Measurements from ENCODE around the gene ZNF541. TPM values are rescaled to one million over a fixed set of nuclear protein-coding genes. Genes with fewer than 3 reads are reported as not detected.
A peak's percentile ranks its signal among the peaks of the same experiment; 100 is the strongest.

The ZNF541 gene
- total RNA-seq, 2 donors from 2014 or later = not detected

GRCh38 chr19:47615230-47615629, 42.3 kb upstream of the ZNF541 start:
- no peak for ATAC-seq (ENCODE audit: insufficient number of reproducible peaks, low FRiP score, low read depth)
- H3K9me3 ChIP-seq = no peaks in the 10 kb centered on the region
- H3K27me3 ChIP-seq (replicated peaks; ENCODE audit: insufficient read depth) = no peaks in the 10 kb centered on the region
- no peaks in the 10 kb centered on the region for H3K36me3 ChIP-seq
- no peak for TF ChIP-seq CTCF (IDR thresholded peaks at IDR 0.05)
- no peak for DNase-seq (ENCODE audit: low spot score)
- H3K4me3 ChIP-seq = no peak overlapping the region
- H3K4me1 ChIP-seq (ENCODE audit: control insufficient read depth in 1 of 2, low read depth in 2 of 2) = peaks cover 21 to 46% of the 10 kb centered on the region in 2 donors
- no peak overlapping the region for H3K27ac ChIP-seq

- Histone ChIP-seq H3K4me1 (ENCODE audit: control insufficient read depth in 1 of 2, low read depth in 2 of 2) (peaks cover 21 to 46% of the 10 kb centered on the region in 2 donors), H3K27ac (no peak overlapping the region), H3K4me3 (no peak overlapping the region), H3K9me3 (no peaks in the 10 kb centered on the region), H3K27me3 (replicated peaks; ENCODE audit: insufficient read depth) (no peaks in the 10 kb centered on the region), H3K36me3 (no peaks in the 10 kb centered on the region)
- DNase-seq (ENCODE audit: low spot score) = no peak
- no peak for ATAC-seq (ENCODE audit: insufficient number of reproducible peaks, low FRiP score, low read depth)
- TF ChIP-seq CTCF (IDR thresholded peaks at IDR 0.05) = no peak
Observed at GRCh38 chr19:47614559-47614958, 41.6 kb upstream of the ZNF541 start.

DNA sequence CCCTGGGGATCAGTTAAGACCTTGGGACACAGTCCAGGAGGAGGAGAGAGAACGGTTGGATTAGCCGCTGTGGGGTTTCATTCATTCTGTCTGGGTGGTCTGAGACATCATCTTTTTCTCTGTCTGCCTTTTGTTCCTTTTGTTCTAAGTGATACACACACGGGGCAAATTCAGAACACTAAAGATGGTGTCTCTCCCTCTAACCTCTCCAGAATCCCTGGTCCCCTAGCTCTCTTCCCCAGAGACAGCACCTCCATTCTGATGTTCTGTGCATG, 41.0 kb upstream of the ZNF541 start:
- no peaks in the 10 kb centered on the region for H3K27me3 ChIP-seq (replicated peaks; ENCODE audit: insufficient read depth)
- no peak overlapping the region for H3K4me3 ChIP-seq
- TF ChIP-seq CTCF (IDR thresholded peaks at IDR 0.05) = no peak
- no peak for DNase-seq (ENCODE audit: low spot score)
- no peak for ATAC-seq (ENCODE audit: insufficient number of reproducible peaks, low FRiP score, low read depth)
- peaks cover 21 to 46% of the 10 kb centered on the region in 2 donors for H3K4me1 ChIP-seq (ENCODE audit: control insufficient read depth in 1 of 2, low read depth in 2 of 2)
- H3K9me3 ChIP-seq = no peaks in the 10 kb centered on the region
- no peaks in the 10 kb centered on the region for H3K36me3 ChIP-seq
- no peak overlapping the region for H3K27ac ChIP-seq

DNA sequence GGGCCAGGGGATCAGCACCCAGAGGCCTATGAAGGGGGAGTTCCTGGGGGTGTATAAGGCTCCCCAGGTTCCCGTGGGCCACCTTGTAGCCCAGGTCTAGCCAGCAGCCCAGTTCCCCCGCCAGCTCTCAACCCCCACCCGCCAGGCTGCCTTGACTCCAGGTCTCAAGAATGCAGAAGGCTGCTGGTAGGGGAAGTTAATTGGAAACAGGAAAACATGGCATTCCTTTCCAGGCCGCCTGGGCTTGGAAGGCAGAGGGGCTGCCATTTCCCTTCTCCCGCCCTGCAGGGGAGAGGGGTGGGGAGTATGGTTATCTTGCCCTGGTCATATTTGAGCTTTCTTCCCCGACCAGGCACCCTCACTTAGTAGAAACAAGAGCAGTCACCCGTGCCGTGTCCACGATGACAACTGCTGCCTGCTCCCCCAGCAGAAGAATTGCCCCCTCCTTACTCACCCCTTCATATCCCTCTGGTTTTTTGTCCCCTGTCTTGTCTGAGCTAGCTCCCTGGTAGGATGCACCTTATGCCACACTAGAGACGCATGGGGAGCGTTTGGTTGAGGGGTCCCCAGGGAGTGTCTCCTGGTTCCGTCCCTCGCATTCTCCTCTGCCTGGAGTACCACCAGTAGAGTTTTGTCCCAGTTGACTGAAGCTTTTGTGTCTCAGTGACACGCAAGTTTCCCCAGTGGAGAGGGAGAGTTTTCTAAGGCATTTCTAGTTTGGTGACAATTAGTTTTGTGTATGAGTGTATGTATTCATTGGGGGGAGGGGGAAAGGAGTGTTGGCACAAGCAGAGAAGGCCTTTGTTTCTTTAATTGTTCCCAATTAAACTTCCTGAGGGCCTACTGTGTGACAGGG, 40.4 kb upstream of the ZNF541 start:
- Histone ChIP-seq H3K4me3 (peak overlapping the region; percentile 43), H3K27me3 (replicated peaks; ENCODE audit: insufficient read depth) (no peaks in the 10 kb centered on the region), H3K36me3 (no peaks in the 10 kb centered on the region), H3K27ac (peak overlapping the region; percentile 53 to 58), H3K4me1 (ENCODE audit: control insufficient read depth in 1 of 2, low read depth in 2 of 2) (peaks cover 21 to 42% of the 10 kb centered on the region in 2 donors), H3K9me3 (no peaks in the 10 kb centered on the region)
- ATAC-seq (ENCODE audit: insufficient number of reproducible peaks, low FRiP score, low read depth) = no peak
- TF ChIP-seq CTCF (IDR thresholded peaks at IDR 0.05) = no peak
- DNase-seq (ENCODE audit: low spot score) = no peak

DNA sequence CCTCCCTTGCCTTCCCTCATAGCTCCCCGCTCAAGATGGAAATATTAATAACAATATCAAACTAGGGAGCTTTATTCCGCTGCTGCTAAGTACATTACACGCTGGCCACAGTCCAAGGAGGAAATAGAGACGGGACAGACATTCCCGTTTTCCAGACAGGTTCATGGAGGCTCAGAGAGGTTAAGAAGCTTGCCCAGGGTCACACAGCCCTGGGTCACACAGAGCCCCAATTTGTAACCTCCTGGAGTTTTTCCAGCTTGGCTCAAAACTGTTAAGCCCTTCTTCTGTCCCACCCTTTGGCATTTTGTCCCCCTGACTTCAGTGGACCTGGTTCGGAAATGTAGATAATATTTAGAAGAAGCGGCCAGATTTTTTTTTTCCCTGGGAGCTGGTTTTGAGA, 38.0 kb upstream of the ZNF541 start:
- ATAC-seq (ENCODE audit: insufficient number of reproducible peaks, low FRiP score, low read depth) (no peak), DNase-seq (ENCODE audit: low spot score) (no peak)
- no peaks in the 10 kb centered on the region for H3K27me3 ChIP-seq (replicated peaks; ENCODE audit: insufficient read depth)
- H3K4me1 ChIP-seq (ENCODE audit: control insufficient read depth in 1 of 2, low read depth in 2 of 2) = peaks cover 28 to 45% of the 10 kb centered on the region in 2 donors
- H3K4me3 ChIP-seq = peak overlapping the region; percentile 93
- H3K9me3 ChIP-seq = no peaks in the 10 kb centered on the region
- TF ChIP-seq CTCF (IDR thresholded peaks at IDR 0.05) = no peak
- no peaks in the 10 kb centered on the region for H3K36me3 ChIP-seq
- peak overlapping the region in 1 of 2 donors; percentile 82 for H3K27ac ChIP-seq

All from thoracic aorta (tissue), 2 donors.